Psoas muscle (tissue), 8 donors: Measurements from ENCODE around the gene ANAPC2. TPM values are rescaled to one million over a fixed set of nuclear protein-coding genes. Genes with fewer than 3 reads are reported as not detected.

Source experiments
- ATAC-seq, 4 donors: fragments of 200-7000 bp; cut with Tn5 transposase; one replicate each; pipeline ENCODE4 v1.9.1; 2020; ENCODE audit warnings: moderate library complexity in 3 of 4, mild to moderate bottlenecking in 2 of 4
- DNase-seq, 2 donors: peaks; one replicate each; pipeline ENCODE4 v3.0.0-alpha.2; 2020
- H3K27ac ChIP-seq: fragments of 200-600 bp; one replicate; pipeline ENCODE4 v1.8.0; 2022
- H3K27me3 ChIP-seq, 3 donors: fragments of 200-600 bp in 1 of 3; one replicate each; pipeline versions ENCODE4 v1.6.1 to v1.8.0; 2013 to 2022; ENCODE audit warnings: low read length in 2 of 3, mild to moderate bottlenecking in 2 of 3, moderate library complexity in 1 of 3; ENCODE audit not compliant: insufficient read depth in 3 of 3
- H3K36me3 ChIP-seq, 2 donors: fragments of 200-600 bp in 1 of 2; one replicate each; pipeline versions ENCODE4 v1.6.1 to v1.8.0; 2013 to 2022; ENCODE audit warnings: low read depth in 1 of 2, mild to moderate bottlenecking in 1 of 2, moderate library complexity in 1 of 2; ENCODE audit not compliant: insufficient read depth in 1 of 2
- H3K4me1 ChIP-seq: fragments of 200-600 bp; one replicate; pipeline ENCODE4 v1.8.0; 2022
- H3K4me3 ChIP-seq: fragments of 200-600 bp; one replicate; pipeline ENCODE4 v1.8.0; 2022; ENCODE audit warnings: mild to moderate bottlenecking
- H3K9me3 ChIP-seq: fragments of 200-600 bp; one replicate; pipeline ENCODE4 v1.8.0; 2022
- WGBS, 3 donors: extraction: QIAGEN DNeasy Blood & Tissue Kit; methylation state at CpG; one replicate each; pipeline versions ENCODE4 v1.1.6 to v1.1.7; 2013; 5-methylcytosine and 5-hydroxymethylcytosine counted together
- intact Hi-C, 2 donors: fragments of 100-400 bp; cut with DNase I; formaldehyde crosslinking; loops; one replicate each; pipeline versions ENCODE4 v1.11.0 to v1.14.2; 2022
- polyA plus RNA-seq, 3 donors: library from polyadenylated mRNA; stranded (reverse); fragments of 200-250 nt; gene quantifications; one replicate each; pipeline ENCODE4 v1.2.3, GENCODE V29; 2013
- total RNA-seq, 4 donors: library from RNA; stranded (reverse); fragmentation: NEBNext Ultra II Directional in 2 of 4; extraction: Animal tissue kit (Norgen Biotek cat#: 25700) in 2 of 4; gene quantifications; one replicate each; pipeline versions ENCODE4 v1.2.1 to v1.2.4, GENCODE V29; 2021 to 2023
- TF ChIP-seq, protein P1 (sequence below): fragments of 200-600 bp; IDR thresholded peaks from one replicate; pipeline ENCODE4 v1.8.0; 2022; ENCODE audit warnings: antibody characterized with exemption
- donor health status: healthy with polysubstance abuse.
- donor health status: DM: no; HTN: no; CAD: no; lungs with moderate emphysema.
- donor health status: Bipolar disorder and iron deficiency.
- donor health status: healthy.
- donor health status: DM: yes; HTN: yes; CAD: no.
- donor health status: DM: no; HTN: no; CAD: no.
- donor health status: DM: no; HTN: no; CAD: no.
- donor health status: DM: yes; HTN: yes; CAD: no.

The ANAPC2 gene
- total and polyA plus RNA-seq, 7 donors, result 13.0 to 32.1 (median 22.6) TPM

DNA sequence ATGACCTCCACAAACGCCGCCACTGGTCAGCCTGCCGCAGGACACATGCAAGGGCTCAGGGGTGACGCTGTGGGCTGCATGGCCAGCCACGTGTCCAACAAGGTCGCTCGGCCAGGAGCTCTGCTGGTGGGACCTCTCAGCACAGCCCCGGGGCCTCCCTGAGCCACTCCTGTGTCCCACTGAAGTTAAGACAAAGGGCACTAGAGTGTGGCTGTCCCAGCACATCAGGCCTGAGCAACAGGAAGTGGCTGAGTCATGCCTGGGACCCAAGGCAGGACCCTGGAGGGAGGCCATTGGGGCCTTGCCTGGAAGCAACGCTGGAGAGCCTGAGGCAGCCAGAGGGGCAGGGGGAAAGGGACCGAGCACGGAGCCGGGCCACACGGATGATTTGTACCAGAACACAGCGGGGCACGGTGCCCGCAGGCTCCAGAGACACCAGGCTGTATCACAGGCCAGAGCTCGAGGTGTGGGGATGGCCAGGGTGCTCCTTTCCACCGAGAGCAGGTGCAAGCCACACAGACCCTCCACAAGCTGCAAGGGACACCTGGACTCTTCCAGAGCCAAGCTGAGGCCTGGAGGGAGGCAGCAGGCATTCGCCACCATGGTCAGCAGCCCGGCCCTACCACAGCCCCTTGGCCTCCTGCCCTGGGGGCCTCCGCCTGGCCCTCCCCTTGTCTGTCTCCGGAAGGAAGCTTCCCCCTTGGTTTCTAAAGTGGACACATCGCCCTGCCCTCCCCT is 10.0 kb downstream of the ANAPC2 start:
- Histone ChIP-seq H3K4me1 (no peaks in the 10 kb centered on the region), H3K9me3 (no peaks in the 10 kb centered on the region), H3K4me3 (no peak overlapping the region), H3K27me3 (no peaks in the 10 kb centered on the region), H3K27ac (no peak overlapping the region), H3K36me3 (peaks cover 3 to 67% of the 10 kb centered on the region in 2 donors)
- TF ChIP-seq, protein P1, sequence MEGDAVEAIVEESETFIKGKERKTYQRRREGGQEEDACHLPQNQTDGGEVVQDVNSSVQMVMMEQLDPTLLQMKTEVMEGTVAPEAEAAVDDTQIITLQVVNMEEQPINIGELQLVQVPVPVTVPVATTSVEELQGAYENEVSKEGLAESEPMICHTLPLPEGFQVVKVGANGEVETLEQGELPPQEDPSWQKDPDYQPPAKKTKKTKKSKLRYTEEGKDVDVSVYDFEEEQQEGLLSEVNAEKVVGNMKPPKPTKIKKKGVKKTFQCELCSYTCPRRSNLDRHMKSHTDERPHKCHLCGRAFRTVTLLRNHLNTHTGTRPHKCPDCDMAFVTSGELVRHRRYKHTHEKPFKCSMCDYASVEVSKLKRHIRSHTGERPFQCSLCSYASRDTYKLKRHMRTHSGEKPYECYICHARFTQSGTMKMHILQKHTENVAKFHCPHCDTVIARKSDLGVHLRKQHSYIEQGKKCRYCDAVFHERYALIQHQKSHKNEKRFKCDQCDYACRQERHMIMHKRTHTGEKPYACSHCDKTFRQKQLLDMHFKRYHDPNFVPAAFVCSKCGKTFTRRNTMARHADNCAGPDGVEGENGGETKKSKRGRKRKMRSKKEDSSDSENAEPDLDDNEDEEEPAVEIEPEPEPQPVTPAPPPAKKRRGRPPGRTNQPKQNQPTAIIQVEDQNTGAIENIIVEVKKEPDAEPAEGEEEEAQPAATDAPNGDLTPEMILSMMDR, result no peak
- intact Hi-C loops, result no loop called here
- DNase-seq (no peak), ATAC-seq (no peak)
- WGBS, 3 donors, result 83 to 89% (median 88%) methylated on average over 21 to 23 of the region's 23 CpGs

DNA sequence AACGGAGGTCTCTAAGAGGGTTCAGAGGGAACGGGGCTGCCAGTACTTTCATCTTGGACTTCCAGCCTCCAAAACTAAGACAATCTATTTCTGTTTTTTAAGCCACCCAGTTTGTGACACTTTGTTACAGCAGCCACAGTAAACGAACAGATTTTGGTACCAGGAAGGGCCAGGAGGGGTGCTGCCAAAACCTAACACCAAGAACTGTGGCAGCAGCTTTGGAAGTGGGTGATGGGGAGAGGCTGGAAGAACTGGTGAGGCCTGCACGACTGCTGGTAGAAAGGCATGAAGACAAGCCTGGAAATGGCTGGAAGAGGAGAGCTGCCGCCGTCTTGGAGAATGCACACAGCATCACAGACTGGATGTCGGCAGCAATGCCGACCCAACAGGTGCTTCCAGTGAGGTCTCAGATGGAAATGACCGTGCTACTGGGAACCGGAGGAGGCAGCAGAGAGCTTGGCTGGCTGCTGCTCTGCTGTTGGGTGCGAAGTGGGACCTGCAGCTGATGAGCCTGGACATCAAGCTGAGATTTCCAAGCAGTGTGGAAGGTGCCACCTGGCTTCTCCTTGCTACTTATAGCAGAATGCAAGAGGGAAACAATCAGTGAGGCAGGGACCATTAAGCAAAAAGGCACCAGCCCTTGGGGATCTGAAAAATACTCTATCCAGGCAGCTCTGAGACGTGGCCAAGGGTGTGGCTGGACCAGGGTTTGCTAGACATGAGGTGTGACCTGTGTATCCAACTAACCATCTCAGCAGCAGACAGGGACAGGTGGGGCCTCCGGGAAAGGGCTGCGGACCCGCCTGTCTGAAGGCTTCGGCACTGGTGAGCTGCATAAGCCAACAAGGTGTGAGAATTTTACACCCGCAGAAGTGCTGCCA is 11.8 kb downstream of the ANAPC2 start:
- Histone ChIP-seq H3K36me3 (peaks cover 3 to 48% of the 10 kb centered on the region in 2 donors), H3K9me3 (no peaks in the 10 kb centered on the region), H3K27ac (no peak overlapping the region), H3K4me1 (no peaks in the 10 kb centered on the region), H3K4me3 (no peak overlapping the region), H3K27me3 (peaks cover 0 to under 1% (median 0%) of the 10 kb centered on the region in 3 donors)
- 50 to 53% (median 50%) methylated on average over 17 of the region's 17 CpGs for WGBS, 3 donors
- TF ChIP-seq, protein P1, result peak; percentile 51
- ATAC-seq, result peak in 3 of 4 donors; percentile 56 to 72 (median 61)
- intact Hi-C loops, result no loop called here
- DNase-seq, result no peak

DNA sequence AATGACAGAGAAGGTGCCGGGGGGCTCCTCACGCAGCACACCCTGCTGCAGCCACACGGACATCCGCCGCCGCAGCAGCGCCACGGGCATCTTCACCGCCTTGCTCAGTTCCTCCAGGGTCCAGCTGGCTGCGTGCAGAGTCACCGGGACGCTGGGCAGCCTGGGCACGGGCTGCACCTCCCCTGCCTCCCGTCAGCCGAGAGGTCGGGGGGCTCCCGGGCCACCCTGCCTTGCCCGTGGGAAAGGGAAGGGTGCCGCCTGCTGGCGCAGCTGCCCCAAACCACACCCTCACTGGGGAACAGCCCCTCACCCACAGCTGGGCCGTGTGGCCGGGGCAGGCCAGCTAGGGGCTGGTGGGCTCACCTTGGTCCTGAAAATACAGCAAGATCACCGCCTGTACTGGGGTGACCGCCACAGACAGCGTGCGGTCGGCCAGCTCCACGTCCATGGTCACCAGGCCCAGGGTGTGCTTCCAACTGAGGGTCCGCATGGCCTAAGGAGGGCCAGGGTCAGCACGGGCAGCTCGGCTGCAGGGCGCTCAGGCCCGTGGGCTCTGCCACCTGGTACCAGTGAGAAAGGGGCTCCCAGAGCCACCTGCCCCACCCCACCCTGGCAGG is 12.9 kb downstream of the ANAPC2 start:
- ATAC-seq, result peak in 2 of 4 donors; percentile 19 to 22
- WGBS, 3 donors, result 31 to 40% (median 36%) methylated on average over 33 of the region's 33 CpGs
- TF ChIP-seq, protein P1, result no peak
- Histone ChIP-seq H3K27ac (no peak overlapping the region), H3K27me3 (peaks cover 0 to 11% (median 0%) of the 10 kb centered on the region in 3 donors), H3K36me3 (peaks cover 0 to 37% of the 10 kb centered on the region in 2 donors), H3K4me1 (no peaks in the 10 kb centered on the region), H3K4me3 (no peak overlapping the region), H3K9me3 (no peaks in the 10 kb centered on the region)
- intact Hi-C loops, result no loop called here
- no peak for DNase-seq

DNA sequence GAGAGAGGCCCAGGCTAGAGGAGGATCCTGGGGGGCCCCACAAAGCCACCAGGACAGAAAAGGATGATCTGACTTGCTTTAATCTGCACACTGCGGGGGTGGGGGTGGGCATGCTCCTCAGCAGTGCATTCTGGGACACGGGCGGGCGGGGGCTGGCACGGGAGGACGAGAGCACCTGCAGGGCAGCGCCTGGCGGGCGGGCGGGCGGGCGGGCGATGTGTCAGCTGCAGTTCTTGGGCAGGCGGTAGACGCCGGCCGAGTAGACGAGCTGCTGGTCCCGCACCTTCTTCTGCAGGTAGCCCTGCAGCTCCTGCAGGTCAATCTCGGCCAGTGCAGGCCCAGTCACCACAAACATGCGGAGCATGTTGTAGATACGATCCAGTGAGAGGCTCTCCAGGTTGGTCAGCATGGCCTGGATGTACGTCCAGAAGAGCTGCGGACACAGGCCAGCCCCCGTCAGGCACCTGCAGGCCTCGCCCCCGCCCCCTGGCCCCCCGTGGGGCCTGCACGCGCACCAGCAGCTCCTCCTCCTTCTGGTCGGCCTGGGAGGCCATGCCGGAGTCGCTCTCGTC is 13.6 kb downstream of the ANAPC2 start:
- WGBS, 3 donors, result 30 to 53% (median 40%) methylated on average over 22 to 34 of the region's 34 CpGs
- ATAC-seq (peak in 1 of 4 donors; percentile 3), DNase-seq (no peak)
- Histone ChIP-seq H3K27me3 (peaks cover 0 to 17% (median 0%) of the 10 kb centered on the region in 3 donors), H3K9me3 (no peaks in the 10 kb centered on the region), H3K36me3 (peaks cover 0 to 31% of the 10 kb centered on the region in 2 donors), H3K4me1 (peaks cover 2% of the 10 kb centered on the region), H3K27ac (no peak overlapping the region), H3K4me3 (no peak overlapping the region)
- TF ChIP-seq, protein P1, result no peak
- intact Hi-C loops, result no loop called here
